Measurements from ENCODE around the gene TMPRSS12. TPM values are rescaled to one million over a fixed set of nuclear protein-coding genes. Genes with fewer than 3 reads are reported as not detected.
A peak's percentile ranks its signal among the peaks of the same experiment; 100 is the strongest.

The TMPRSS12 gene, protein sequence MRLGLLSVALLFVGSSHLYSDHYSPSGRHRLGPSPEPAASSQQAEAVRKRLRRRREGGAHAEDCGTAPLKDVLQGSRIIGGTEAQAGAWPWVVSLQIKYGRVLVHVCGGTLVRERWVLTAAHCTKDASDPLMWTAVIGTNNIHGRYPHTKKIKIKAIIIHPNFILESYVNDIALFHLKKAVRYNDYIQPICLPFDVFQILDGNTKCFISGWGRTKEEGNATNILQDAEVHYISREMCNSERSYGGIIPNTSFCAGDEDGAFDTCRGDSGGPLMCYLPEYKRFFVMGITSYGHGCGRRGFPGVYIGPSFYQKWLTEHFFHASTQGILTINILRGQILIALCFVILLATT
- total RNA-seq (2021; ENCODE audit: unreplicated experiment), result not detected
- not detected in 2 replicates for polyA plus RNA-seq (2012)
- Bru-seq, nascent RNA, result percentile 2 among the genes with signal in this experiment
- BruChase-seq, experiment 1, labeled RNA remaining after a 6-hour chase, result percentile 9 among the genes with signal in this experiment
- percentile 4 among the genes with signal in this experiment for BruChase-seq, experiment 2, labeled RNA remaining after a 2-hour chase
- long read RNA-seq, result 0 reads

DNA sequence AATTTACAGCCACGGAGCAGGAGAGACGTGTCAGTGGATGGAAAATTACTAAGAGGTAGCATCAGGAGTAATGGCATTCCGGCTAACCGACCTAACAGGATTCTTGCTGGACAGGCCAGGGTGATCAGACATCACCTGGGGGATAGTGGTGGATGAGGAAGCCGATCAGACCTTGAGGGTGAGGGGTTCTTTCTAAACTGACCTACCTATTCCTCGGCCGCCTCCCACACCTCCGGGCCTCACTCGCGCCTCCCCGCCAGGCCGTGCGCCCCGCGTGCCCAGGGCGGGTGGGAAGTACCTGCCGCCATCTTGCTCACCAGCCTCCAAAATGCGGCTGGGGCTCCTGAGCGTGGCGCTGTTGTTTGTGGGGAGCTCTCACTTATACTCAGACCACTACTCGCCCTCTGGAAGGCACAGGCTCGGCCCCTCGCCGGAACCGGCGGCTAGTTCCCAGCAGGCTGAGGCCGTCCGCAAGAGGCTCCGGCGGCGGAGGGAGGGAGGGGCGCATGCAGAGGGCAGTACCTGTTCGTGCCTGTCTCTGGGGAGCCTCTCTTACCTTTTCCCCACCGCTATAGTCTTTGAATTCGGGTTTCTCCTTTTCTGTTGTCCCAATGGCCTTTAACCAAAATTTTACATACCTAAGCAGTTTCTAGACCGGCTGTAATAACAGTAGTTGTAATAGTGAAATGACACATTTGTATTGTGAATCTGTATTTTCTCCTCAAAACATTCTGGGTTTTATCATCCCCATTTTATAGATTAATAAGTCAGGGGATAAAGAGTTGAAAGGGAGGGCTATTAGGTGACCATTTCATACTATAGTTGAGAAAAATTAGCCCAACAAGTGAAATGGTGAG is at the start of gene TMPRSS12:
TMPRSS12 (plus strand) TSS at position 290 of the 857 bp plus-strand sequence; CDS start at position 329, 39 bp downstream.
- ATAC-seq (no peak), DNase-seq (ENCODE audit: low read depth, low spot score) (no peak)
- no TSS peak for BruUV-seq (replicated peaks)
- no peak within 1 kb of the TSS for H3K27ac ChIP-seq (ENCODE audit: low read depth, low read length)
- H3K4me2 ChIP-seq (ENCODE audit: low read length), result no peak within 1 kb of the TSS
- ChIA-PET RAD21 (ENCODE audit: low non-redundant PET in 1 of 2, low total read pairs in 2 of 2, uncharacterized antibody in 2 of 2, unreplicated experiment in 2 of 2) (no interaction called here), CTCF (no interaction called here), POLR2A (no interaction called here)
- H3K4me3 ChIP-seq (replicated peaks in 1 of 2; ENCODE audit: low read depth in 1 of 2, low read length in 2 of 2), result no peak within 1 kb of the TSS
- no peaks in the 10 kb centered on the region for H3K27me3 ChIP-seq (ENCODE audit: insufficient read depth, low read length)
- no peak for TF ChIP-seq CTCF (IDR thresholded peaks at IDR 0.05 in 2 of 3, conservative IDR thresholded peaks at IDR 0.05 in 1 of 3; ENCODE audit: borderline replicate concordance in 1 of 3, insufficient read depth in 1 of 3, low read depth in 2 of 3, low read length in 2 of 3)
- TF ChIP-seq RAD21 (IDR thresholded peaks at IDR 0.05; ENCODE audit: low read depth), result no peak
- no peak for TF ChIP-seq SRF (IDR thresholded peaks at IDR 0.05; ENCODE audit: low read depth)
- no peak for TF ChIP-seq ZNF274 (IDR thresholded peaks at IDR 0.05; ENCODE audit: low read depth, low read length)
- no peak for TF ChIP-seq EZH2phosphoT487 (IDR thresholded peaks at IDR 0.05; ENCODE audit: borderline replicate concordance)
- TF ChIP-seq FOSL1 (IDR thresholded peaks at IDR 0.05; ENCODE audit: low read depth), result no peak
- TF ChIP-seq, protein P1, sequence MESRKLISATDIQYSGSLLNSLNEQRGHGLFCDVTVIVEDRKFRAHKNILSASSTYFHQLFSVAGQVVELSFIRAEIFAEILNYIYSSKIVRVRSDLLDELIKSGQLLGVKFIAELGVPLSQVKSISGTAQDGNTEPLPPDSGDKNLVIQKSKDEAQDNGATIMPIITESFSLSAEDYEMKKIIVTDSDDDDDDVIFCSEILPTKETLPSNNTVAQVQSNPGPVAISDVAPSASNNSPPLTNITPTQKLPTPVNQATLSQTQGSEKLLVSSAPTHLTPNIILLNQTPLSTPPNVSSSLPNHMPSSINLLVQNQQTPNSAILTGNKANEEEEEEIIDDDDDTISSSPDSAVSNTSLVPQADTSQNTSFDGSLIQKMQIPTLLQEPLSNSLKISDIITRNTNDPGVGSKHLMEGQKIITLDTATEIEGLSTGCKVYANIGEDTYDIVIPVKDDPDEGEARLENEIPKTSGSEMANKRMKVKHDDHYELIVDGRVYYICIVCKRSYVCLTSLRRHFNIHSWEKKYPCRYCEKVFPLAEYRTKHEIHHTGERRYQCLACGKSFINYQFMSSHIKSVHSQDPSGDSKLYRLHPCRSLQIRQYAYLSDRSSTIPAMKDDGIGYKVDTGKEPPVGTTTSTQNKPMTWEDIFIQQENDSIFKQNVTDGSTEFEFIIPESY (IDR thresholded peaks at IDR 0.05; ENCODE audit: extremely low read depth, insufficient replicate concordance, low read length), result no peak
- no peak for TF ChIP-seq YY1 (IDR thresholded peaks at IDR 0.05; ENCODE audit: extremely low read depth, insufficient replicate concordance, low read depth, low read length)
- TF ChIP-seq JUND (IDR thresholded peaks at IDR 0.05), result no peak
- no peak for TF ChIP-seq SIN3A (IDR thresholded peaks at IDR 0.05; ENCODE audit: low read depth)
- no peak for TF ChIP-seq SP1 (IDR thresholded peaks at IDR 0.05; ENCODE audit: low read depth)
- no peak for TF ChIP-seq ZFX (IDR thresholded peaks at IDR 0.05)
- no peak for TF ChIP-seq ELF1 (IDR thresholded peaks at IDR 0.05; ENCODE audit: borderline replicate concordance, low read depth)
- no peak within 1 kb of the TSS for H2AFZ ChIP-seq (ENCODE audit: low read depth, low read length, poor library complexity, severe bottlenecking)
- H3K9me2 ChIP-seq (ENCODE audit: insufficient read depth), result no peaks in the 10 kb centered on the region
- no peaks in the 10 kb centered on the region for H4K20me1 ChIP-seq (ENCODE audit: insufficient read depth)
- peaks cover 0 to 6% of the 10 kb centered on the region in 2 experiments; a peak in 1 of 4 replicates for H3K9me3 ChIP-seq (ENCODE audit: control insufficient read depth in 1 of 2, insufficient read depth in 1 of 2, low read depth in 1 of 2, low read length in 2 of 2)
- H3K36me3 ChIP-seq (ENCODE audit: control insufficient read depth in 1 of 2, insufficient read depth in 2 of 2, low read length in 2 of 2), result no peaks in the 10 kb centered on the region
- intact Hi-C loops (cut with micrococcal nuclease), result no loop called here
- no peaks in the 10 kb centered on the region for H3K79me2 ChIP-seq (ENCODE audit: insufficient read depth, low read length)
- no peaks in the 10 kb centered on the region for H3K4me1 ChIP-seq (ENCODE audit: control insufficient read depth in 1 of 2, insufficient read depth in 2 of 2, low read length in 2 of 2)
- no peak within 1 kb of the TSS for H3K9ac ChIP-seq (ENCODE audit: low read length)

Measured in HCT116 (cell line).